WTC11 (cell line): Measurements from ENCODE around the gene XCL1. TPM values are rescaled to one million over a fixed set of nuclear protein-coding genes. Genes with fewer than 3 reads are reported as not detected.
"Not testable (repeated sequence)": the region's sequence is repeated elsewhere in the genome, so short reads cannot be mapped to it uniquely, and the experiment has no call there.

Source experiments
- ATAC-seq: fragments of 200-7000 bp; cut with Tn5 transposase; 2 replicates; pipeline ENCODE4 v1.10.0; 2021; ENCODE audit warnings: mild to moderate bottlenecking, moderate library complexity
- CTCF ChIA-PET: fragments of 300-600 bp; sonication (Branson Sonifier 250); formaldehyde crosslinking; loops from one replicate; lab custom pipeline; 2021; ENCODE audit warnings: antibody characterized with exemption; lab: Charles Lee
- POLR2A ChIA-PET: fragments of 350-600 bp; sonication (Branson Sonifier 250); formaldehyde crosslinking; loops from one replicate; lab custom pipeline; 2021; ENCODE audit warnings: antibody characterized with exemption; lab: Charles Lee
- DNase-seq: peaks from one replicate; pipeline ENCODE4 v3.0.0; 2021; ENCODE audit warnings: low spot score
- H3K27ac Mint-ChIP-seq: 2 replicates; pipeline ENCODE4 v1.8.0; 2021; ENCODE audit warnings: mixed read lengths
- H3K27me3 Mint-ChIP-seq: 2 replicates; pipeline ENCODE4 v1.8.0; 2021; ENCODE audit warnings: low read depth, mild to moderate bottlenecking, moderate library complexity, mixed read lengths
- H3K36me3 Mint-ChIP-seq: 2 replicates; pipeline ENCODE4 v1.8.0; 2021; ENCODE audit warnings: mixed read lengths
- H3K4me1 Mint-ChIP-seq: 2 replicates; pipeline ENCODE4 v1.8.0; 2022; ENCODE audit warnings: mixed read lengths
- H3K4me3 Mint-ChIP-seq: 2 replicates; pipeline ENCODE4 v1.8.0; 2021; ENCODE audit warnings: mild to moderate bottlenecking, moderate library complexity, mixed read lengths
- H3K9me3 Mint-ChIP-seq: 2 replicates; pipeline ENCODE4 v1.8.0; 2021; ENCODE audit warnings: mixed read lengths
- ERG ChIP-seq: fragments of 250-450 bp; sonication (Bioruptor Pico); IDR thresholded peaks from 2 replicates; pipeline ENCODE4 v1.8.0; 2021; ENCODE audit warnings: mild to moderate bottlenecking
- ETV6 ChIP-seq: sonication (generic); formaldehyde crosslinking; IDR thresholded peaks from 2 replicates; pipeline ENCODE4 v1.8.1; 2022; ENCODE audit warnings: mild to moderate bottlenecking, missing genetic modification reagents
- NFATC4 ChIP-seq: fragments of 250-450 bp; sonication (Bioruptor Pico); IDR thresholded peaks from 2 replicates; pipeline ENCODE4 v1.9.0; 2021; ENCODE audit warnings: mild to moderate bottlenecking
- PRDM15 ChIP-seq: sonication (generic); formaldehyde crosslinking; IDR thresholded peaks from 2 replicates; pipeline ENCODE4 v1.8.0; 2022; ENCODE audit warnings: missing genetic modification reagents
- TEAD1 ChIP-seq: sonication (generic); formaldehyde crosslinking; IDR thresholded peaks from 2 replicates; pipeline ENCODE4 v1.8.0; 2022; ENCODE audit warnings: mild to moderate bottlenecking, missing genetic modification reagents
- ZMAT4 ChIP-seq: fragments of 250-450 bp; sonication (Bioruptor Pico); IDR thresholded peaks from 2 replicates; pipeline ENCODE4 v1.9.0; 2021; ENCODE audit warnings: mild to moderate bottlenecking
- ZNF512 ChIP-seq: sonication (generic); formaldehyde crosslinking; IDR thresholded peaks from 2 replicates; pipeline ENCODE4 v1.8.1; 2022; ENCODE audit warnings: missing genetic modification reagents, borderline replicate concordance
- total RNA-seq: library from RNA; stranded (reverse); gene quantifications from 3 replicates; pipeline ENCODE4 v1.2.3, GENCODE V29; 2021

The XCL1 gene
- total RNA-seq, 1 experiment from 2014 or later = 1.1 TPM

GRCh38 chr1:168572633-168573032 lies 3.8 kb upstream of the XCL1 start (continued):
- TF ChIP-seq PRDM15 (CRISPR knock-in tag) (no peak), ETV6 (CRISPR knock-in tag) (no peak), ZNF512 (no peak), ZMAT4 (no peak), NFATC4 (CRISPR knock-in tag) (no peak), ERG (CRISPR knock-in tag) (no peak), TEAD1 (no peak)

- H3K36me3 Mint-ChIP-seq, H3K27ac Mint-ChIP-seq, H3K9me3 Mint-ChIP-seq, POLR2A ChIA-PET, H3K4me3 Mint-ChIP-seq, CTCF ChIA-PET, DNase-seq, H3K27me3 Mint-ChIP-seq: not testable (repeated sequence)
- peaks cover 28% of the 10 kb centered on the region for H3K4me1 Mint-ChIP-seq
- ATAC-seq = peak; percentile 76
These were observed 2.2 kb upstream of the XCL1 start for GRCh38 chr1:168574234-168574633.

GRCh38 chr1:168578531-168579185 lies 2.3 kb downstream of the XCL1 start:
- H3K27me3 Mint-ChIP-seq, POLR2A ChIA-PET: not testable (repeated sequence)

GRCh38 chr1:168580290-168580689 lies 3.9 kb downstream of the XCL1 start:
- H3K27me3 Mint-ChIP-seq, CTCF ChIA-PET, H3K4me3 Mint-ChIP-seq, ATAC-seq, H3K27ac Mint-ChIP-seq, DNase-seq, POLR2A ChIA-PET, H3K9me3 Mint-ChIP-seq, H3K4me1 Mint-ChIP-seq, H3K36me3 Mint-ChIP-seq: not testable (repeated sequence)

More at GRCh38 chr1:168578531-168579185, 2.3 kb downstream of the XCL1 start:
- H3K27ac Mint-ChIP-seq, H3K4me1 Mint-ChIP-seq, ATAC-seq, DNase-seq, H3K36me3 Mint-ChIP-seq, H3K9me3 Mint-ChIP-seq, H3K4me3 Mint-ChIP-seq: not testable (repeated sequence)
- CTCF ChIA-PET = interaction anchor here (0.7 to 1.5 kb wide), 2 partner anchors 25 to 236 kb away, joined by 3 to 5 read pairs; no protein-coding TSS in a partner anchor

- not testable (repeated sequence) for H3K27me3 Mint-ChIP-seq
These were observed 4.6 kb downstream of the XCL1 start for GRCh38 chr1:168580991-168581390.

More at GRCh38 chr1:168580991-168581390, 4.6 kb downstream of the XCL1 start:
- H3K4me1 Mint-ChIP-seq, DNase-seq, POLR2A ChIA-PET, H3K27ac Mint-ChIP-seq, H3K9me3 Mint-ChIP-seq, ATAC-seq, H3K36me3 Mint-ChIP-seq, CTCF ChIA-PET, H3K4me3 Mint-ChIP-seq: not testable (repeated sequence)
